Tongue (tissue), 2 donors: ENCODE measurements around the gene LMNTD1. TPM values are rescaled to one million over a fixed set of nuclear protein-coding genes. Genes with fewer than 3 reads are reported as not detected.
"Not testable (repeated sequence)": the region's sequence is repeated elsewhere in the genome, so short reads cannot be mapped to it uniquely, and the experiment has no call there.

Experiments
- DNase-seq: peaks from one replicate; pipeline ENCODE4 v3.0.0-alpha.2; 2015
- total RNA-seq: library from RNA; depleted of rRNA; stranded (reverse); fragments of >200 nt; gene quantifications from one replicate; pipeline ENCODE4 v1.2.3, GENCODE V29; 2014

Gene LMNTD1
- total RNA-seq: not detected

- DNase-seq: peak; percentile 52
These were observed at the start of gene LMNTD1 for GRCh38 chr12:25553098-25553497. TSS of gene LMNTD1 (minus strand) at chr12:25553283. CDS start at chr12:25552959, 324 bp downstream.

- no peak for DNase-seq
These were observed 45.9 kb upstream of the LMNTD1 start for GRCh38 chr12:25598956-25599355.

GRCh38 chr12:25595496-25595895, 42.4 kb upstream of the LMNTD1 start:
- DNase-seq: not testable (repeated sequence)

GRCh38 chr12:25594376-25594775, 41.3 kb upstream of the LMNTD1 start:
- DNase-seq: no peak

- DNase-seq: no peak
These were observed 39.8 kb upstream of the LMNTD1 start for GRCh38 chr12:25592725-25593495.

- DNase-seq: no peak
These were observed 38.1 kb upstream of the LMNTD1 start for GRCh38 chr12:25591144-25591543.

GRCh38 chr12:25590011-25590721, 37.1 kb upstream of the LMNTD1 start:
- no peak for DNase-seq

GRCh38 chr12:25587346-25587745, 34.3 kb upstream of the LMNTD1 start:
- no peak for DNase-seq

GRCh38 chr12:25585662-25586061, 32.6 kb upstream of the LMNTD1 start:
- no peak for DNase-seq

- DNase-seq: peak; percentile 88
These were observed 32.0 kb upstream of the LMNTD1 start for GRCh38 chr12:25585021-25585523.

GRCh38 chr12:25584596-25584995, 31.5 kb upstream of the LMNTD1 start:
- peak; percentile 26 for DNase-seq

GRCh38 chr12:25583545-25583944, 30.5 kb upstream of the LMNTD1 start:
- DNase-seq: peak; percentile 12

- DNase-seq: no peak
These were observed 28.0 kb upstream of the LMNTD1 start for GRCh38 chr12:25581067-25581466.

- no peak for DNase-seq
These were observed 25.5 kb upstream of the LMNTD1 start for GRCh38 chr12:25578411-25579143.

GRCh38 chr12:25574761-25575160, 21.7 kb upstream of the LMNTD1 start:
- no peak for DNase-seq

- no peak for DNase-seq
These were observed 20.3 kb upstream of the LMNTD1 start for GRCh38 chr12:25573346-25573745.

GRCh38 chr12:25570418-25570817, 17.3 kb upstream of the LMNTD1 start:
- no peak for DNase-seq

- no peak for DNase-seq
These were observed 13.3 kb upstream of the LMNTD1 start for GRCh38 chr12:25566202-25566949.

- no peak for DNase-seq
These were observed 5.5 kb upstream of the LMNTD1 start for GRCh38 chr12:25558586-25558985.

GRCh38 chr12:25557830-25558436, 4.8 kb upstream of the LMNTD1 start:
- DNase-seq: peak; percentile 56

GRCh38 chr12:25556153-25556552, 3.1 kb upstream of the LMNTD1 start:
- no peak for DNase-seq

GRCh38 chr12:25552681-25553080, 402 bp downstream of the LMNTD1 start:
- DNase-seq: no peak
